ENCODE measurements around the gene PEAK1. TPM values are rescaled to one million over a fixed set of nuclear protein-coding genes. Genes with fewer than 3 reads are reported as not detected.

PEAK1 gene
- total and polyA plus RNA-seq, 10 of the 15 experiments (the other 5 are each of a cell fraction or from before 2014, with no cell fraction given): 0.62 to 24.2 (median 11.2) TPM

GRCh38 chr15:77311020-77311419 is 108.9 kb downstream of the PEAK1 start (continued):
- no peak for TF ChIP-seq ZBED1 (IDR thresholded peaks at IDR 0.05; ENCODE audit: borderline replicate concordance)
- TF ChIP-seq STAT3 (IDR thresholded peaks at IDR 0.05; ENCODE audit: low read depth, low read length): no peak
- no peak for TF ChIP-seq FOS (IDR thresholded peaks at IDR 0.05; ENCODE audit: borderline replicate concordance, extremely low read depth, insufficient read length)
- no peak for TF ChIP-seq PAX8 (IDR thresholded peaks at IDR 0.05)
- TF ChIP-seq, protein P1, sequence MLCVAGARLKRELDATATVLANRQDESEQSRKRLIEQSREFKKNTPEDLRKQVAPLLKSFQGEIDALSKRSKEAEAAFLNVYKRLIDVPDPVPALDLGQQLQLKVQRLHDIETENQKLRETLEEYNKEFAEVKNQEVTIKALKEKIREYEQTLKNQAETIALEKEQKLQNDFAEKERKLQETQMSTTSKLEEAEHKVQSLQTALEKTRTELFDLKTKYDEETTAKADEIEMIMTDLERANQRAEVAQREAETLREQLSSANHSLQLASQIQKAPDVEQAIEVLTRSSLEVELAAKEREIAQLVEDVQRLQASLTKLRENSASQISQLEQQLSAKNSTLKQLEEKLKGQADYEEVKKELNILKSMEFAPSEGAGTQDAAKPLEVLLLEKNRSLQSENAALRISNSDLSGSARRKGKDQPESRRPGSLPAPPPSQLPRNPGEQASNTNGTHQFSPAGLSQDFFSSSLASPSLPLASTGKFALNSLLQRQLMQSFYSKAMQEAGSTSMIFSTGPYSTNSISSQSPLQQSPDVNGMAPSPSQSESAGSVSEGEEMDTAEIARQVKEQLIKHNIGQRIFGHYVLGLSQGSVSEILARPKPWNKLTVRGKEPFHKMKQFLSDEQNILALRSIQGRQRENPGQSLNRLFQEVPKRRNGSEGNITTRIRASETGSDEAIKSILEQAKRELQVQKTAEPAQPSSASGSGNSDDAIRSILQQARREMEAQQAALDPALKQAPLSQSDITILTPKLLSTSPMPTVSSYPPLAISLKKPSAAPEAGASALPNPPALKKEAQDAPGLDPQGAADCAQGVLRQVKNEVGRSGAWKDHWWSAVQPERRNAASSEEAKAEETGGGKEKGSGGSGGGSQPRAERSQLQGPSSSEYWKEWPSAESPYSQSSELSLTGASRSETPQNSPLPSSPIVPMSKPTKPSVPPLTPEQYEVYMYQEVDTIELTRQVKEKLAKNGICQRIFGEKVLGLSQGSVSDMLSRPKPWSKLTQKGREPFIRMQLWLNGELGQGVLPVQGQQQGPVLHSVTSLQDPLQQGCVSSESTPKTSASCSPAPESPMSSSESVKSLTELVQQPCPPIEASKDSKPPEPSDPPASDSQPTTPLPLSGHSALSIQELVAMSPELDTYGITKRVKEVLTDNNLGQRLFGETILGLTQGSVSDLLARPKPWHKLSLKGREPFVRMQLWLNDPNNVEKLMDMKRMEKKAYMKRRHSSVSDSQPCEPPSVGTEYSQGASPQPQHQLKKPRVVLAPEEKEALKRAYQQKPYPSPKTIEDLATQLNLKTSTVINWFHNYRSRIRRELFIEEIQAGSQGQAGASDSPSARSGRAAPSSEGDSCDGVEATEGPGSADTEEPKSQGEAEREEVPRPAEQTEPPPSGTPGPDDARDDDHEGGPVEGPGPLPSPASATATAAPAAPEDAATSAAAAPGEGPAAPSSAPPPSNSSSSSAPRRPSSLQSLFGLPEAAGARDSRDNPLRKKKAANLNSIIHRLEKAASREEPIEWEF (IDR thresholded peaks at IDR 0.05; ENCODE audit: insufficient replicate concordance, low read depth, low read length): no peak
- TF ChIP-seq WRNIP1 (IDR thresholded peaks at IDR 0.05; ENCODE audit: borderline replicate concordance, low read depth, low read length): no peak
- TF ChIP-seq IKZF2 (IDR thresholded peaks at IDR 0.05): no peak

- FAIRE-seq (peak; percentile 44), DNase-seq (ENCODE audit: low read depth, low spot score) (no peak), ATAC-seq (peak; percentile 54)
- RAD21 ChIA-PET (ENCODE audit: unreplicated experiment): interaction anchor here (0.6 to 2.8 kb wide), 3 partner anchors 102 to 122 kb away, joined by 4 to 13 read pairs (median 5); partner anchors contain the start of gene HMG20A
- H3K79me2 ChIP-seq (ENCODE audit: control insufficient read depth, insufficient read depth, low read length): no peaks in the 10 kb centered on the region
- no peak overlapping the region for H3K9ac ChIP-seq (ENCODE audit: control insufficient read depth, insufficient read depth, low read length)
- H3K9me3 ChIP-seq (replicated peaks; ENCODE audit: control insufficient read depth, insufficient read depth, low read length): no peaks in the 10 kb centered on the region
- no peaks in the 10 kb centered on the region for H3K36me3 ChIP-seq (ENCODE audit: control insufficient read depth in 2 of 2, insufficient read depth in 2 of 2, low read length in 1 of 2)
- SMC1A ChIA-PET (ENCODE audit: uncharacterized antibody, unreplicated experiment): interaction anchor here (0.9 to 2.3 kb wide), 4 partner anchors 11 to 112 kb away, joined by 3 to 8 read pairs (median 4); no protein-coding TSS in a partner anchor
- H4K20me1 ChIP-seq (ENCODE audit: control insufficient read depth, insufficient read depth): no peaks in the 10 kb centered on the region
- no peak overlapping the region for H3K27ac ChIP-seq (ENCODE audit: control insufficient read depth, insufficient read depth)
- H3K4me1 ChIP-seq (ENCODE audit: control insufficient read depth, insufficient read depth, low read length): peaks cover 7% of the 10 kb centered on the region; the same call in 1 of the 2 replicates
- POLR2A ChIA-PET: no interaction called here
- TF ChIP-seq SUPT20H (IDR thresholded peaks at IDR 0.05; ENCODE audit: borderline replicate concordance, control insufficient read depth, low read depth, low read length) (no peak), SIX5 (IDR thresholded peaks at IDR 0.05; ENCODE audit: low read depth, low read length, severe bottlenecking) (no peak), SMC3 (IDR thresholded peaks at IDR 0.05; ENCODE audit: borderline replicate concordance, low read length) (no peak), POU2F2 (IDR thresholded peaks at IDR 0.05; ENCODE audit: borderline replicate concordance, low read depth, low read length) (peak; percentile 39; the same call in 1 of the 3 replicates)
- TF ChIP-seq, protein P2, sequence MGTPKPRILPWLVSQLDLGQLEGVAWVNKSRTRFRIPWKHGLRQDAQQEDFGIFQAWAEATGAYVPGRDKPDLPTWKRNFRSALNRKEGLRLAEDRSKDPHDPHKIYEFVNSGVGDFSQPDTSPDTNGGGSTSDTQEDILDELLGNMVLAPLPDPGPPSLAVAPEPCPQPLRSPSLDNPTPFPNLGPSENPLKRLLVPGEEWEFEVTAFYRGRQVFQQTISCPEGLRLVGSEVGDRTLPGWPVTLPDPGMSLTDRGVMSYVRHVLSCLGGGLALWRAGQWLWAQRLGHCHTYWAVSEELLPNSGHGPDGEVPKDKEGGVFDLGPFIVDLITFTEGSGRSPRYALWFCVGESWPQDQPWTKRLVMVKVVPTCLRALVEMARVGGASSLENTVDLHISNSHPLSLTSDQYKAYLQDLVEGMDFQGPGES (IDR thresholded peaks at IDR 0.05): no peak
- no peak overlapping the region for H3K4me3 ChIP-seq
- H3K27me3 ChIP-seq (replicated peaks in 1 of 2; ENCODE audit: control insufficient read depth in 2 of 2, insufficient read depth in 2 of 2, low read length in 1 of 2): no peaks in the 10 kb centered on the region
- BruUV-seq (replicated peaks): no TSS peak
- CTCF ChIA-PET: interaction anchor here (0.9 to 1.5 kb wide), 7 partner anchors 10 to 336 kb away, joined by 3 to 5 read pairs (median 3); no protein-coding TSS in a partner anchor
- in situ Hi-C loops (cut with MboI): no loop called here
- intact Hi-C loops (cut with micrococcal nuclease; ENCODE audit: unreplicated experiment): no loop called here
- no peak overlapping the region for H2AFZ ChIP-seq (ENCODE audit: control insufficient read depth, low read depth, low read length)
- no peak overlapping the region for H3K4me2 ChIP-seq (ENCODE audit: control insufficient read depth, insufficient read depth)
These were observed 110.5 kb downstream of the PEAK1 start for GRCh38 chr15:77309392-77309791.

All from GM12878 (cell line).